Measurements from ENCODE around the gene BLOC1S6. TPM values are rescaled to one million over a fixed set of nuclear protein-coding genes. Genes with fewer than 3 reads are reported as not detected.

Gene BLOC1S6
- total and polyA plus RNA-seq, 2 donors = 32.1 to 36.8 TPM

DNA sequence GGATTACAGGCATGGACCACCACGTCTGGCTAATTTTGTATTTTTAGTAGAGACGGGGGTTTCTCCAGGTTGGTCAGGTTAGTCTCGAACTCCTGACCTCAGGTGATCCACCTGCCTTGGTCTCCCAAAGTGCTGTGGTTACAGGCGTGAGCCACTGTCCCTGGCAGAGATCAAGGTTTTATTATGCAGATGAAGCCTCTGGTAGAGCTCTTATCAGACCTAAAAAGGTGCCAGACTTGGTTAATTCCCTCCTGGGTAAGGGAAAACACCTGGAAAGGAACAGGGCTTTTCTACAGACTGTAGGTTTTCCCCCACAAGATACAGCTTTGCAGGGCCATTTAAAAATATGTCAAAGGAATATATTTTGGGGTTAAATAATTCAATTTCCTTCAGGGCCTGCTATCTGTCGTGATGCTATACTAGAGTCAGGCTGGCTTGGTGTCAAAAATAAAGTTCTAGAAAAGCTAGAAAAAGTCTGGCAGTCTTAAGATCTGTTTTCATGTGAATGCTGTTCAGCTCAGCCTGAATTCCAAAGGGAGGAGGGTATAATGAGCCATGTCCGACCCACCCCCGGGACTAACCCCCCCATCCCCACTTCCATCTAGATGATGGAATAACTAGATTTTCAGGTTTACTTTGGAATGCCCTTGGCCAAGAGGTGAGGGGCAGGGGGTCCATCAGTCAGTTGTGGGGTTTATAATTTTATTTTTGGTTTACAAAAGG, 1.9 kb upstream of the BLOC1S6 start:
- 95% methylated on average over 7 of the region's 7 CpGs for WGBS

DNA sequence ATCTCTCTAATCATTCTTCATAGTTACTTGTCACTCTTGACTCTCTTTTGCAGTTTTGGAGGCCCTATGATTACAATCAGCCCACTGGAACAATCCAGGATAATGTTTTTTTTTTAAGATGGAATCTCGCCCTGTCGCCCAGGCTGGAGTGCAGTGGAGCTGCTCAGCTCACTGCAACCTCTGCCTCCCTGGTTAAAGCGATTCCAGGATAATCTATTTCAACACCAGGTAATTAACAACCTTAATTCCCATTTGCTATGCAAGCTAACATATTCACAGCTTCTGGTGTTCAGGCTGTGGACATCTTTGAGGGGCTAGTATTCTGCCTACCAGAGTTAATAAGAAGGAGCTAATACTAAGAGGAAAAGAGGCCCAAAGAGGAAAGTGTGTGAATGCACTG, 1.1 kb upstream of the BLOC1S6 start:
- no peaks in the 10 kb centered on the region for H3K9me3 ChIP-seq (ENCODE audit: control insufficient read depth in 2 of 2, insufficient read depth in 1 of 2, low read length in 1 of 2)
- no peak for DNase-seq (ENCODE audit: low read depth in 6 of 9, low spot score in 9 of 9)
- H3K4me3 ChIP-seq (ENCODE audit: low read length in 2 of 2) = peak overlapping the region; percentile 82 to 90
- no peaks in the 10 kb centered on the region for H3K27me3 ChIP-seq (ENCODE audit: control insufficient read depth in 2 of 2, insufficient read depth in 1 of 2, low read length in 1 of 2)
- H3K27ac ChIP-seq (ENCODE audit: low read depth in 1 of 2, low read length in 1 of 2) = peak overlapping the region in 1 of 2 donors; percentile 95
- H3K4me1 ChIP-seq (ENCODE audit: control insufficient read depth in 2 of 2, insufficient read depth in 2 of 2, low read length in 2 of 2) = peaks cover 13 to 14% of the 10 kb centered on the region in 2 donors
- WGBS = 95% methylated on average over 3 of the region's 3 CpGs
- no peaks in the 10 kb centered on the region for H3K36me3 ChIP-seq (ENCODE audit: control insufficient read depth in 2 of 2, insufficient read depth in 2 of 2, low read length in 1 of 2)

More for the DNA sequence above, 1.9 kb upstream of the BLOC1S6 start:
- no peak overlapping the region for H3K27ac ChIP-seq (ENCODE audit: low read depth in 1 of 2, low read length in 1 of 2)
- no peak for DNase-seq (ENCODE audit: low read depth in 6 of 9, low spot score in 9 of 9)
- peaks cover 13 to 14% of the 10 kb centered on the region in 2 donors for H3K4me1 ChIP-seq (ENCODE audit: control insufficient read depth in 2 of 2, insufficient read depth in 2 of 2, low read length in 2 of 2)
- no peaks in the 10 kb centered on the region for H3K36me3 ChIP-seq (ENCODE audit: control insufficient read depth in 2 of 2, insufficient read depth in 2 of 2, low read length in 1 of 2)
- H3K27me3 ChIP-seq (ENCODE audit: control insufficient read depth in 2 of 2, insufficient read depth in 1 of 2, low read length in 1 of 2) = no peaks in the 10 kb centered on the region
- no peak overlapping the region for H3K4me3 ChIP-seq (ENCODE audit: low read length in 2 of 2)
- no peaks in the 10 kb centered on the region for H3K9me3 ChIP-seq (ENCODE audit: control insufficient read depth in 2 of 2, insufficient read depth in 1 of 2, low read length in 1 of 2)

- Histone ChIP-seq H3K4me1 (ENCODE audit: control insufficient read depth in 2 of 2, insufficient read depth in 2 of 2, low read length in 2 of 2) (peaks cover 13 to 14% of the 10 kb centered on the region in 2 donors), H3K27me3 (ENCODE audit: control insufficient read depth in 2 of 2, insufficient read depth in 1 of 2, low read length in 1 of 2) (no peaks in the 10 kb centered on the region), H3K27ac (ENCODE audit: low read depth in 1 of 2, low read length in 1 of 2) (peak overlapping the region; percentile 95 to 99), H3K4me3 (ENCODE audit: low read length in 2 of 2) (peak overlapping the region; percentile 82 to 90), H3K36me3 (ENCODE audit: control insufficient read depth in 2 of 2, insufficient read depth in 2 of 2, low read length in 1 of 2) (no peaks in the 10 kb centered on the region), H3K9me3 (ENCODE audit: control insufficient read depth in 2 of 2, insufficient read depth in 1 of 2, low read length in 1 of 2) (no peaks in the 10 kb centered on the region)
- peak in 2 of 9 donors; percentile 58 to 85 for DNase-seq (ENCODE audit: low read depth in 6 of 9, low spot score in 9 of 9)
- whole genome bisulfite sequencing = under 1% methylated on average over 14 of the region's 14 CpGs
These were observed 531 bp upstream of the BLOC1S6 start for GRCh38 chr15:45586601-45587094.

DNA sequence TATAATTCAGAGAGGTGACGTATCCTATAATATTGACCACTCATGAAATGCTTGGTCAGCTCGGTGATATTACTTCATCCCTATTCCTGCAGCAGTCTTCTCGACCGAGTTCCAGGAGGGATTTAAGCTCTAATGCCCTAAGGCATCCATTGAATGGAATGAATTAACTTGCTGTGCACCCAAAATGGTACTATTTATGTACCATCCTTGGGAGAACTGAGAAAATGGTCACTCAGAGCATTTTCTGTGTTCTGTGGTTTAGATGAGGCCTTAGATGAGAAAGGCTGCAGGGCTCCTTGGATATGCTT, 638 bp downstream of the BLOC1S6 start:
- Histone ChIP-seq H3K27ac (ENCODE audit: low read depth in 1 of 2, low read length in 1 of 2) (peak overlapping the region; percentile 95 to 99), H3K27me3 (ENCODE audit: control insufficient read depth in 2 of 2, insufficient read depth in 1 of 2, low read length in 1 of 2) (no peaks in the 10 kb centered on the region), H3K9me3 (ENCODE audit: control insufficient read depth in 2 of 2, insufficient read depth in 1 of 2, low read length in 1 of 2) (no peaks in the 10 kb centered on the region), H3K4me3 (ENCODE audit: low read length in 2 of 2) (peak overlapping the region; percentile 82 to 90), H3K36me3 (ENCODE audit: control insufficient read depth in 2 of 2, insufficient read depth in 2 of 2, low read length in 1 of 2) (peaks cover 0 to 9% of the 10 kb centered on the region in 2 donors), H3K4me1 (ENCODE audit: control insufficient read depth in 2 of 2, insufficient read depth in 2 of 2, low read length in 2 of 2) (peaks cover 13 to 14% of the 10 kb centered on the region in 2 donors)
- WGBS = under 1% methylated on average over 4 of the region's 4 CpGs
- DNase-seq (ENCODE audit: low read depth in 6 of 9, low spot score in 9 of 9) = peak in 1 of 9 donors; percentile 2

GRCh38 chr15:45588219-45588875, 1.2 kb downstream of the BLOC1S6 start:
- Histone ChIP-seq H3K27ac (ENCODE audit: low read depth in 1 of 2, low read length in 1 of 2) (peak overlapping the region; percentile 40 to 95), H3K4me3 (ENCODE audit: low read length in 2 of 2) (peak overlapping the region; percentile 82 to 90), H3K36me3 (ENCODE audit: control insufficient read depth in 2 of 2, insufficient read depth in 2 of 2, low read length in 1 of 2) (peaks cover 0 to 11% of the 10 kb centered on the region in 2 donors), H3K4me1 (ENCODE audit: control insufficient read depth in 2 of 2, insufficient read depth in 2 of 2, low read length in 2 of 2) (peaks cover 13 to 14% of the 10 kb centered on the region in 2 donors), H3K27me3 (ENCODE audit: control insufficient read depth in 2 of 2, insufficient read depth in 1 of 2, low read length in 1 of 2) (no peaks in the 10 kb centered on the region), H3K9me3 (ENCODE audit: control insufficient read depth in 2 of 2, insufficient read depth in 1 of 2, low read length in 1 of 2) (no peaks in the 10 kb centered on the region)
- 52% methylated on average over 6 of the region's 6 CpGs for WGBS
- DNase-seq (ENCODE audit: low read depth in 6 of 9, low spot score in 9 of 9) = peak in 2 of 9 donors; percentile 8 to 45

GRCh38 chr15:45589256-45589655, 2.1 kb downstream of the BLOC1S6 start:
- peaks cover 13 to 14% of the 10 kb centered on the region in 2 donors for H3K4me1 ChIP-seq (ENCODE audit: control insufficient read depth in 2 of 2, insufficient read depth in 2 of 2, low read length in 2 of 2)
- H3K27me3 ChIP-seq (ENCODE audit: control insufficient read depth in 2 of 2, insufficient read depth in 1 of 2, low read length in 1 of 2) = no peaks in the 10 kb centered on the region
- WGBS = 96% methylated on average over 5 of the region's 5 CpGs
- no peak overlapping the region for H3K27ac ChIP-seq (ENCODE audit: low read depth in 1 of 2, low read length in 1 of 2)
- no peak overlapping the region for H3K4me3 ChIP-seq (ENCODE audit: low read length in 2 of 2)
- no peaks in the 10 kb centered on the region for H3K9me3 ChIP-seq (ENCODE audit: control insufficient read depth in 2 of 2, insufficient read depth in 1 of 2, low read length in 1 of 2)
- DNase-seq (ENCODE audit: low read depth in 6 of 9, low spot score in 9 of 9) = no peak
- H3K36me3 ChIP-seq (ENCODE audit: control insufficient read depth in 2 of 2, insufficient read depth in 2 of 2, low read length in 1 of 2) = peaks cover 0 to 11% of the 10 kb centered on the region in 2 donors

DNA sequence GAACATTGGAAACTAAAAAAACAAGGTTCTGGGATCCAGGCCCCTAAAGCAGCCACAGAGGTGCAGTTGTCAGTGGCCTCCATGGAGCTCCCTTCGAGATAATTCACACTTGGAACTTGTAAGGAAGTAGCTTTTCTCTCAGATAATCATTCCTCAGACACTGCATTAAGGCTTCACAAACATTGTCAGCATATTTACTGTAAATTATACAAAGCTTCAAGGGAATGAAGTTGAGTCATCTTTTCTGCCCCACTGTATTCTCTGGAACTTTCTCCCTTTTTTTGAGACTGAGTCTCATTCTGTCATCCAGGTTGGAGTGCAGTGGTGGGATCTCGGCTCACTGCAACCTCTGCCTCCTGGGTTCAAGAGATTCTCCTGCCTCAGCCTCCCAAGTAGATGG, 7.1 kb downstream of the BLOC1S6 start:
- H3K27me3 ChIP-seq (ENCODE audit: control insufficient read depth in 2 of 2, insufficient read depth in 1 of 2, low read length in 1 of 2) = no peaks in the 10 kb centered on the region
- DNase-seq (ENCODE audit: low read depth in 6 of 9, low spot score in 9 of 9) = no peak
- no peaks in the 10 kb centered on the region for H3K4me1 ChIP-seq (ENCODE audit: control insufficient read depth in 2 of 2, insufficient read depth in 2 of 2, low read length in 2 of 2)
- H3K9me3 ChIP-seq (ENCODE audit: control insufficient read depth in 2 of 2, insufficient read depth in 1 of 2, low read length in 1 of 2) = no peaks in the 10 kb centered on the region
- 97% methylated on average over 2 of the region's 2 CpGs for WGBS
- H3K4me3 ChIP-seq (ENCODE audit: low read length in 2 of 2) = no peak overlapping the region
- H3K27ac ChIP-seq (ENCODE audit: low read depth in 1 of 2, low read length in 1 of 2) = no peak overlapping the region
- H3K36me3 ChIP-seq (ENCODE audit: control insufficient read depth in 2 of 2, insufficient read depth in 2 of 2, low read length in 1 of 2) = peaks cover 9 to 11% of the 10 kb centered on the region in 2 donors

GRCh38 chr15:45594835-45595530, 7.8 kb downstream of the BLOC1S6 start:
- Histone ChIP-seq H3K36me3 (ENCODE audit: control insufficient read depth in 2 of 2, insufficient read depth in 2 of 2, low read length in 1 of 2) (peaks cover 9 to 11% of the 10 kb centered on the region in 2 donors), H3K4me1 (ENCODE audit: control insufficient read depth in 2 of 2, insufficient read depth in 2 of 2, low read length in 2 of 2) (no peaks in the 10 kb centered on the region), H3K9me3 (ENCODE audit: control insufficient read depth in 2 of 2, insufficient read depth in 1 of 2, low read length in 1 of 2) (no peaks in the 10 kb centered on the region), H3K27ac (ENCODE audit: low read depth in 1 of 2, low read length in 1 of 2) (no peak overlapping the region), H3K27me3 (ENCODE audit: control insufficient read depth in 2 of 2, insufficient read depth in 1 of 2, low read length in 1 of 2) (no peaks in the 10 kb centered on the region), H3K4me3 (ENCODE audit: low read length in 2 of 2) (no peak overlapping the region)
- no peak for DNase-seq (ENCODE audit: low read depth in 6 of 9, low spot score in 9 of 9)
- 98% methylated on average over 2 of the region's 2 CpGs for WGBS

- Histone ChIP-seq H3K36me3 (ENCODE audit: control insufficient read depth in 2 of 2, insufficient read depth in 2 of 2, low read length in 1 of 2) (peaks cover 7 to 16% of the 10 kb centered on the region in 2 donors), H3K4me1 (ENCODE audit: control insufficient read depth in 2 of 2, insufficient read depth in 2 of 2, low read length in 2 of 2) (no peaks in the 10 kb centered on the region), H3K27ac (ENCODE audit: low read depth in 1 of 2, low read length in 1 of 2) (no peak overlapping the region), H3K4me3 (ENCODE audit: low read length in 2 of 2) (no peak overlapping the region), H3K9me3 (ENCODE audit: control insufficient read depth in 2 of 2, insufficient read depth in 1 of 2, low read length in 1 of 2) (no peaks in the 10 kb centered on the region), H3K27me3 (ENCODE audit: control insufficient read depth in 2 of 2, insufficient read depth in 1 of 2, low read length in 1 of 2) (no peaks in the 10 kb centered on the region)
- DNase-seq (ENCODE audit: low read depth in 6 of 9, low spot score in 9 of 9) = no peak
- WGBS = 96% methylated on average over 3 of the region's 3 CpGs
These were observed 16.7 kb downstream of the BLOC1S6 start for GRCh38 chr15:45603881-45604280.

Measured in thymus (tissue), 11 donors.